Ishikawa (cell line): ENCODE measurements around the gene MFN2.

Experiments used
- CEBPB ChIP-seq: IDR thresholded peaks from 2 replicates; pipeline ENCODE4 v1.6.1; 2012
- CREB1 ChIP-seq: IDR thresholded peaks from 2 replicates; pipeline ENCODE4 v1.6.1; 2012; ENCODE audit warnings: low read depth
- EGR1 ChIP-seq: IDR thresholded peaks from 2 replicates; pipeline ENCODE4 v1.6.1; 2012
- EP300 ChIP-seq: IDR thresholded peaks from 2 replicates; pipeline ENCODE4 v1.6.1; 2012; ENCODE audit warnings: borderline replicate concordance
- FOXM1 ChIP-seq: IDR thresholded peaks from 2 replicates; pipeline ENCODE4 v1.6.1; 2012; ENCODE audit warnings: low read depth, borderline replicate concordance
- MAX ChIP-seq: IDR thresholded peaks from 2 replicates; pipeline ENCODE4 v1.6.1; 2012
- NFIC ChIP-seq: IDR thresholded peaks from 2 replicates; pipeline ENCODE4 v1.6.1; 2012
- RAD21 ChIP-seq: IDR thresholded peaks from 2 replicates; pipeline ENCODE4 v1.6.1; 2012; ENCODE audit warnings: low read depth
- REST ChIP-seq: IDR thresholded peaks from 2 replicates; pipeline ENCODE4 v1.6.1; 2012; ENCODE audit warnings: low read depth, mild to moderate bottlenecking
- TAF1 ChIP-seq: IDR thresholded peaks from 2 replicates; pipeline ENCODE4 v1.6.1; 2012; ENCODE audit warnings: low read depth, mild to moderate bottlenecking
- TCF12 ChIP-seq: IDR thresholded peaks from 2 replicates; pipeline ENCODE4 v1.6.1; 2012; ENCODE audit warnings: low read depth
- TEAD4 ChIP-seq: IDR thresholded peaks from 2 replicates; pipeline ENCODE4 v1.6.1; 2012
- USF1 ChIP-seq: IDR thresholded peaks from 2 replicates; pipeline ENCODE4 v1.6.1; 2012
- YY1 ChIP-seq: IDR thresholded peaks from 2 replicates; pipeline ENCODE4 v1.6.1; 2012; ENCODE audit warnings: low read depth
- ZBTB7A ChIP-seq: IDR thresholded peaks from 2 replicates; pipeline ENCODE4 v1.6.1; 2012; ENCODE audit warnings: low read depth

MFN2 gene

GRCh38 chr1:12016182-12016581 lies 35.9 kb downstream of the MFN2 start:
- TF ChIP-seq ZBTB7A (no peak), USF1 (no peak), EP300 (no peak), TAF1 (no peak), REST (no peak), CREB1 (no peak), FOXM1 (no peak), YY1 (no peak), NFIC (no peak), TEAD4 (no peak), TCF12 (no peak)

GRCh38 chr1:12019858-12020509 lies 39.7 kb downstream of the MFN2 start:
- no peak for TF ChIP-seq TCF12
- TF ChIP-seq YY1: no peak

- TF ChIP-seq CREB1 (no peak), EP300 (no peak)
Observed at GRCh38 chr1:12021616-12022015, 41.4 kb downstream of the MFN2 start.

GRCh38 chr1:12022036-12022435 lies 41.8 kb downstream of the MFN2 start:
- TF ChIP-seq RAD21 (no peak), TAF1 (no peak), USF1 (no peak), CREB1 (no peak), EP300 (no peak), YY1 (no peak), EGR1 (no peak), NFIC (no peak), REST (no peak), FOXM1 (no peak), CEBPB (no peak), ZBTB7A (no peak), TEAD4 (no peak), MAX (no peak), TCF12 (no peak)

- TF ChIP-seq MAX (no peak), YY1 (no peak)
Observed at GRCh38 chr1:12026586-12026985, 46.3 kb downstream of the MFN2 start.

GRCh38 chr1:12028248-12028647 lies 48.0 kb downstream of the MFN2 start:
- TF ChIP-seq CEBPB (no peak), NFIC (no peak), USF1 (no peak), MAX (no peak), CREB1 (no peak), FOXM1 (no peak), ZBTB7A (no peak), EP300 (no peak), REST (no peak)
